ENCODE results near the gene RFTN2. TPM values are rescaled to one million over a fixed set of nuclear protein-coding genes. Genes with fewer than 3 reads are reported as not detected.
"Not testable (repeated sequence)": the region's sequence is repeated elsewhere in the genome, so short reads cannot be mapped to it uniquely, and the experiment has no call there.

RFTN2 gene
- total RNA-seq, 2 experiments from 2014 or later: not detected

DNA sequence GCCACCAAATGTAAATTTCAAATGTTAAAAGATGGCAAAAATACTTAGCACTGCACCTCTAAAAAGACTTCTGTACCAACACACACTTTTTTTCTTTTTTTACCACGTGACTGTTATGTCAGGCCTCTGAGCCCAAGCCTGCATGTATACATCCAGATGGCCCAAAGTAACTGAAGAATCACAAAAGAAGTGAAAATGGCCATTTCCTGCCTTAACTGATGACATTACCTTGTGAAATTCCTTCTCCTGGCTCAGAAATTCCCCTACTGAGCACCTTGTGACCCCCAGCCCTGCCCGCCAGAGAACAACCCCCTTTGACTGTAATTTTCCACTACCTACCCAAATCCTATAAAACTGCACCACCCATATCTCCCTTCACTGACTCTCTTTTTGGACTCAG lies 97.1 kb downstream of the RFTN2 start:
- POLR2A ChIA-PET, H3K27me3 Mint-ChIP-seq: not testable (repeated sequence)
- H3K36me3 Mint-ChIP-seq (ENCODE audit: low read depth): peaks cover 15% of the 10 kb centered on the region

DNA sequence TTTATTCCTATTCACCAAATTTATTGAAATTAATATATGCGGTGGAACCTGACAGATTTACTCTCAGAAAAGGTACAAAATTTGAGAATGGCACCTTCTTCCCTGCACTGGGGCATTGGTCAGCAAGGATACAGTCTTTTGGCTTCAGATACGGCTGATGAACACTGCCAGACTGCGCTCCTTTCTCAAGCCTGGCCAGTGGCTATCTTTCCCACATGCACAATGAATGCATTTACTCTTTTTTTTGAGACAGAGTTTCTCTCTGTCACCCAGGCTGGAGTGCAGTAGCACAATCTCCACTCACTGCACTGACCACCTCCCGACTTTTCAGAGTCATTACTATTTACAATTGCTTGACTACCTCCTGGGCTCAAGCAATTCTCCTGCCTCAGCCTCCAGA lies 97.9 kb downstream of the RFTN2 start:
- Mint-ChIP-seq H3K9me3 (peaks cover 17% of the 10 kb centered on the region), H3K27ac (no peak overlapping the region), H3K27me3 (no peaks in the 10 kb centered on the region), H3K4me3 (no peak overlapping the region), H3K4me1 (no peaks in the 10 kb centered on the region), H3K36me3 (ENCODE audit: low read depth) (peaks cover 21% of the 10 kb centered on the region)
- DNase-seq: no peak
- ChIA-PET POLR2A (interaction anchor here (0.6 kb wide), 1 partner anchor 103 kb away, joined by 4 read pairs; no protein-coding TSS in a partner anchor), CTCF (interaction anchor here (1.8 kb wide), 1 partner anchor 16 kb away, joined by 3 read pairs; no protein-coding TSS in a partner anchor)

More for the DNA sequence above, 97.1 kb downstream of the RFTN2 start:
- CTCF ChIA-PET, H3K4me1 Mint-ChIP-seq, H3K27ac Mint-ChIP-seq, H3K4me3 Mint-ChIP-seq, DNase-seq: not testable (repeated sequence)
- H3K9me3 Mint-ChIP-seq: peaks cover 10% of the 10 kb centered on the region

DNA sequence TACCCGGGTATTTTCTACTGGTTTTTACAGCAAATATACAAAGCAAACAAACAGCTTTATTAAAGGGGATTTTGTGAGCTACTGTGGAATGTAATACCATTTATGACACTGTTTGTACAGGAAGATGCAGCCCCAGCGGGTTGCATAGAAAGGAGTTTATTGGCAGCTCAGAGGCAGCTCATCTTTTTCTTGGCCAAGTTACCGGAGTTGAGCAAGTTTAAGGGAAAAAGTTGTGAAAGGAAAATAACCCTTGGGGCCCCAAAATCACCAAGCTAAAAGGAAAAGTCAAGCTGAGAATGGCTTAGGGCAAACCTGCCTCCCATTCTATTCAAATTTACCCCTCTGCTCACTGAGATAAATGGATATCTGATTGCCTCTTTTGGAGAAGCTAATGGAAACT lies 98.8 kb downstream of the RFTN2 start:
- Mint-ChIP-seq H3K36me3 (ENCODE audit: low read depth) (peaks cover 29% of the 10 kb centered on the region), H3K4me3 (no peak overlapping the region), H3K9me3 (peaks cover 20% of the 10 kb centered on the region), H3K27me3 (no peaks in the 10 kb centered on the region), H3K27ac (no peak overlapping the region), H3K4me1 (no peaks in the 10 kb centered on the region)
- ChIA-PET POLR2A (interaction anchor here (0.6 kb wide), 1 partner anchor 104 kb away, joined by 4 read pairs; no protein-coding TSS in a partner anchor), CTCF (interaction anchor here (1.8 kb wide), 1 partner anchor 15 kb away, joined by 3 read pairs; no protein-coding TSS in a partner anchor)
- DNase-seq: no peak

DNA sequence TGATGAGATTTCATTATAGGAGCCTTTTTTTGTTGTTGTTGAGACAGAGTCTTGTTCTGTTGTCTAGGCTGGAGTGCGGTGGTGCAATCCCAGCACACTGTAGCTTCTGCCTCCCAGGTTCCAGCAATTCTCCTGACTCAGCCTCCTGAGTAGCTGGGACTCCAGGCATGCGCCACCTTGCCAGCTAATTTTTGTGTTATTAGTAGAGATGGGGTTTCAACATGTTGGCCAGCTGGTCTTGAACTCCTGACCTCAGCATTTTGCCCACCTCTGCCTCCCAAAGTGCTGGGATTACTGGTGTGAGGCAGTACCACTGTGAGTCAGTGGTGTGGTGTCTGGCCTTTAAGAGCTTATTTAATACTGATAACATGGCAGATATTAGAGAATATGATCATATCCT lies 99.4 kb downstream of the RFTN2 start:
- no peak overlapping the region for H3K4me3 Mint-ChIP-seq
- no peak overlapping the region for H3K27ac Mint-ChIP-seq
- H3K27me3 Mint-ChIP-seq: no peaks in the 10 kb centered on the region
- ChIA-PET POLR2A (no interaction called here), CTCF (interaction anchor here (1.8 kb wide), 1 partner anchor 15 kb away, joined by 3 read pairs; no protein-coding TSS in a partner anchor)
- H3K36me3 Mint-ChIP-seq (ENCODE audit: low read depth): peaks cover 30% of the 10 kb centered on the region
- peaks cover 20% of the 10 kb centered on the region for H3K9me3 Mint-ChIP-seq
- H3K4me1 Mint-ChIP-seq: no peaks in the 10 kb centered on the region
- DNase-seq: no peak

DNA sequence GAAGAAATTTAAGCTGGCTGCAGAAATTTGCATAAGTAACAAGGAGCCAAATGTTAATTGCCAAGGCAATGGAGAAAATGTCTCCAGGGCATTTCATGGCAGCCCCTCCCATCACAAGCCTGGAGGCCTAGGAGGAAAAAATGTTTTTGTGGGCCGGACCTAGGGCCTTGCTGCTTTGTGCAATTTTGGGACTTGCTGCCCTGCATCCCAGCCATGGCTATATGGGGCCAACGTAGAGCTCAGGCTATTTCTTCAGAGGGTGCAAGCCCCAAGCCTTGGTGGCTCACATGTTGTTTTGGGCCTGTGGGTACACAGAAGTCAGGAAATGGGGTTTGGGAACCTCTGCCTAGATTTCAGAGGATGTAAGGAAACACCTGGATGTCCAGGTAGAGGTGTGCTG lies 101.8 kb downstream of the RFTN2 start:
- Mint-ChIP-seq H3K9me3 (peaks cover 20% of the 10 kb centered on the region), H3K36me3 (ENCODE audit: low read depth) (peaks cover 30% of the 10 kb centered on the region), H3K27ac (no peak overlapping the region), H3K4me1 (no peaks in the 10 kb centered on the region), H3K4me3 (no peak overlapping the region), H3K27me3 (no peaks in the 10 kb centered on the region)
- ChIA-PET CTCF (no interaction called here), POLR2A (no interaction called here)
- no peak for DNase-seq

DNA sequence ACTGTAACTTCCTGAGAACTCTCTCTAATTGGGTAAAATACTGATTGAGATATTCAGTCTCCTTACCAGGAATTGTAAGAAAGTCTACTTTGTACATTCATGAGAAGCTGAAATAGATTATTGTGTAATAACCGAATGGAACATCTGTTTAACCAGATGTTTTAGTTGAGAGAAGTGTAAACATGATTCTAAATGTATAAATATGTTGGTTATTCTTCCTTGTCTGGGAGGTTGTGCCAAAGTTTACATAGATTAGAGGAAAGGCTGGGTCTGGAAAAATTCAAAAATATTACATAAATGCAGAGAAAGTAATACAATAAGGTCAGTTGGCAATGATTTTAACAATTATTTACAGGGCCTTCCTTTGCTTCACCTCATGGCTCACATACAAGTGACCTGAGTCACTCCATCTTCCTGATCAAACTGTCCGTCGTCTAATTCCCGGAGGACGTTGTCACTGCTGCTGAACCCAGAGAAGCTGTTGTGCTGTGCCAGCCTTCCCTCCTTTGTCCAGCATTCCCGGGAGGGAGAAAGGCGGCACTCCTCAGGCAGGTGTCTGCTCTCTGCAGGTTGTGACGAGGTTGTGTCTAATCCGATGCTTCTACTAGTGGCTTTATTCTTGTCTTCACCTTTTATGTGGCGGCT lies 103.6 kb downstream of the RFTN2 start:
- no peak for DNase-seq
- Mint-ChIP-seq H3K27me3 (no peaks in the 10 kb centered on the region), H3K4me1 (no peaks in the 10 kb centered on the region), H3K4me3 (no peak overlapping the region), H3K36me3 (ENCODE audit: low read depth) (peaks cover 34% of the 10 kb centered on the region), H3K27ac (no peak overlapping the region), H3K9me3 (peaks cover 20% of the 10 kb centered on the region)
- CTCF ChIA-PET: no interaction called here
- POLR2A ChIA-PET: no interaction called here

DNA sequence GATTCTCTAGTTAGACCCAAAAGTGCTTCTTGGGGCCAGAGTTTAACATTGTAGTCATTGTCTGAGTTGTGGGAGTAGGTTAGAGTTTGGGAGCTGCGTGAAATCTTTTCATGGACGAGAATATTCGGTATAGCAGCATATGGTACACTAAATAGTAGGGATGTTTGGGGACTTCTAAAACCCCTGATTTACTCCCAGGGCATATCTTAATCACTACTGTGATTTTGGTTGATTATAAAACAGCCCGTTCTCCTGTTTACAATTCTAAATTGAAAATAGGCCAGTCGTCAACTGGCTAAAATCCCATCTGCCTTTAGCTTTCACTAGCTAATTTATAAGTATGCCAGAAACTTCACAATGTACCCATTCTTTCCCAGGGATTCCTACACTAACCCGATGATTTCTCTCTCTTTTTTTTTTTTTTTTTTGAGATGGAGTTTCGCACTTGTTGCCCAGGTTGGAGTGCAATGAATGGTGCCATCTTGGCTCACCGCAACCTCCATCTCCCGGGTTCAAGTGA lies 115.2 kb downstream of the RFTN2 start:
- peaks cover 48% of the 10 kb centered on the region for H3K36me3 Mint-ChIP-seq (ENCODE audit: low read depth)
- H3K4me1 Mint-ChIP-seq: no peaks in the 10 kb centered on the region
- DNase-seq: no peak
- no peaks in the 10 kb centered on the region for H3K27me3 Mint-ChIP-seq
- ChIA-PET CTCF (interaction anchor here (0.5 to 0.6 kb wide), 2 partner anchors 168 to 746 kb away, joined by 3 read pairs; no protein-coding TSS in a partner anchor), POLR2A (no interaction called here)
- no peak overlapping the region for H3K4me3 Mint-ChIP-seq
- no peak overlapping the region for H3K27ac Mint-ChIP-seq
- peaks cover 3% of the 10 kb centered on the region for H3K9me3 Mint-ChIP-seq

DNA sequence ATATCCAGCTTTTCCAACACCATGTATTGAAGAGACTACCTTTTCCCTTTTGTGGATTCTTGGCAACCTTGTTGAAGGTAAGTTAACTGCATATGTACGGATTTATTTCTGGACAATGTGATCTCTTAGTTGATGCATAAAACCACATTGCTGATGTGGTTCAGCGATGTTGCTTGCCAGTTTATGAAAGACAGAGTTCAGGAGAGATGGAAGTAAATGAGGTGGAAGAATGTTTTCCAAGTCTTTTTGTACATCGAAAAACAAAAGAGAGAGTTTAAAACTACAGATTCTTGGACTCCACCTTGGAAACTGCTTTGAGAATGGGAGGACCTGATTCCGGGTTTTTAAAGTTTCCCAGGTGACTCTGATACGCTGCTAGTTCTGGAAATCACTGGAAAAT lies 115.7 kb downstream of the RFTN2 start:
- Mint-ChIP-seq H3K4me3 (no peak overlapping the region), H3K27me3 (no peaks in the 10 kb centered on the region), H3K36me3 (ENCODE audit: low read depth) (peaks cover 44% of the 10 kb centered on the region), H3K4me1 (no peaks in the 10 kb centered on the region), H3K9me3 (peaks cover 3% of the 10 kb centered on the region), H3K27ac (no peak overlapping the region)
- POLR2A ChIA-PET: no interaction called here
- DNase-seq: no peak
- CTCF ChIA-PET: interaction anchor here (0.5 to 0.6 kb wide), 2 partner anchors 169 to 745 kb away, joined by 3 read pairs; no protein-coding TSS in a partner anchor

DNA sequence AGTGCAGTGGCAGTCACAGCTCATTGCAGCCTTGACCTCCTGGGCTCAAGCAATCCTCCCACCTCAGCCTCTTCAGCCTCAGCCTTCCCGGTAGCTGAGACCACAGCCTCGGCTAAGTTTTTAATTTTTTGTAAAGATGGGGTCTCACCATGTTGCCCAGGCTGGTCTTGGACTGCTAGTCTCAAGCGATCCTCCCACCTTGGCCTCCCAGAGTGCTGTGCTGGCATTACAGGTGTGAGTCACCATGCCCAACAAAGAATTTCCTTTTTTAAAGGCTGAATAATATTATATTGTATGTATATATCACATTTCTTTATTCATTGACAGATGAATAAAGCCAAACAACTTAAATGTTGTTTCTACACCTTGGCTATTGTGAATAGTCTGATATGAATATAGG lies 117.0 kb downstream of the RFTN2 start:
- POLR2A ChIA-PET: no interaction called here
- Mint-ChIP-seq H3K27ac (no peak overlapping the region), H3K4me3 (no peak overlapping the region)

DNA sequence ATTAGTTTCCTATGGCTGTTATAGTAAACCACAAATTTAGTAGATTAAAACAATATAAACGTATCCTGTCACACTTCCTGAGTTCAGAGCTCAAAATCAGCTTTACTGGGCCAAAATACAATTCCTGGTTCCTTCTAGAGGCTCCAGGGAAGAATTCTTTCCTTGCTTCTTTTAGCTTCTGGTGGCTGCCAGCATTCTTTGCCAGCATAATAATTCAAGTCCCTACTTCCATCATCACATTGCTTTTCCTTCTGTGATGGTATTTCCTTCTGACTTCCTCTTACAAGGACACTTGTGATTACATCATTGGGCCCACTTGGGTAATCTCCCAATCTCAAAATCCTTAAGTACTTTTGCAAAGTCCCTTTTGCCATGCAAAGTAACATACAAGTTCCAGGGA lies 118.9 kb downstream of the RFTN2 start:
- DNase-seq: no peak
- Mint-ChIP-seq H3K27ac (no peak overlapping the region), H3K9me3 (peaks cover 2% of the 10 kb centered on the region), H3K4me1 (no peaks in the 10 kb centered on the region), H3K36me3 (ENCODE audit: low read depth) (peaks cover 36% of the 10 kb centered on the region), H3K27me3 (no peaks in the 10 kb centered on the region), H3K4me3 (no peak overlapping the region)
- ChIA-PET POLR2A (no interaction called here), CTCF (no interaction called here)

More for the DNA sequence above, 117.0 kb downstream of the RFTN2 start:
- no peaks in the 10 kb centered on the region for H3K27me3 Mint-ChIP-seq
- peaks cover 2% of the 10 kb centered on the region for H3K9me3 Mint-ChIP-seq
- no peak for DNase-seq
- CTCF ChIA-PET: no interaction called here
- H3K4me1 Mint-ChIP-seq: no peaks in the 10 kb centered on the region
- H3K36me3 Mint-ChIP-seq (ENCODE audit: low read depth): peaks cover 40% of the 10 kb centered on the region

DNA sequence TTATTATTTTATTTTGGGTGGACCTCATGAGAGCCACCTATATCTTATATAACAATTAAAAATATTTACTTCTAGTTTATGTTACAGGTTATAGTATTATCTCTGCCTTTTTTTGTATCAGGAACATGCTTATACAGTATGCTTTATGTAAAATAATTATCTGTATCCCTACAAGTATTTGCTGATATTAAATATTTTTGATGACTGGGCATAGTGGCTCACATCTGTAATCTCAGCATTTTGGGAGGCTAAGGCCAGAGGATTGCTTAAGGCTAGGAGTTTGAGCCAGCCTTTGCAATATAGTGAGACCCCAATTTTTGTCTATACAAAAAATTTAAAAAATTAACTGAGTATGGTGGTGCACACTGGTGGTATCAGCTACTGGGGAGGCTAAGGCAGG lies 119.9 kb downstream of the RFTN2 start:
- Mint-ChIP-seq H3K36me3 (ENCODE audit: low read depth) (peaks cover 26% of the 10 kb centered on the region), H3K4me1 (no peaks in the 10 kb centered on the region)

DNA sequence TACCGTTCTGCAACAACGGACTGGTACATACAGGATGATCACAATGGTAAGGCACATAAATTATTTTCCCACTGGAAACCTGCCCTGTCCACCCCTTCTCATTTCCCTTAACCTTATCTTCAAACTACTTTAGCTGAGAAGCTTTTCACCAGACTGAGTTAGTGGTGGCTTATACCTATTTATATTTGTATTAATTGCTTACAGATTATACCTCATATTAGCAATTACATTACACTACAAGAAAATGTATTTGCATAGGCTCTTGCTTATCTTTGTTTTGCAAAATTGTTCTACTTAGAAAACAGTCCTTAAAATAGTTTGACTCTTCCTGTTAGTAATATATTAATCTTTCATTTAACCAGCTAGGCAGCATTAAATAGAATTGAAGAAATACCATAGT lies 124.1 kb downstream of the RFTN2 start:
- POLR2A ChIA-PET, CTCF ChIA-PET, H3K4me3 Mint-ChIP-seq, H3K27me3 Mint-ChIP-seq, H3K9me3 Mint-ChIP-seq, H3K27ac Mint-ChIP-seq, DNase-seq, H3K4me1 Mint-ChIP-seq: not testable (repeated sequence)
- peaks cover 42% of the 10 kb centered on the region for H3K36me3 Mint-ChIP-seq (ENCODE audit: low read depth)

More for the DNA sequence above, 119.9 kb downstream of the RFTN2 start:
- no peak for DNase-seq
- H3K27me3 Mint-ChIP-seq: no peaks in the 10 kb centered on the region
- POLR2A ChIA-PET: no interaction called here
- CTCF ChIA-PET: no interaction called here
- peaks cover 2% of the 10 kb centered on the region for H3K9me3 Mint-ChIP-seq
- no peak overlapping the region for H3K4me3 Mint-ChIP-seq
- H3K27ac Mint-ChIP-seq: no peak overlapping the region

DNA sequence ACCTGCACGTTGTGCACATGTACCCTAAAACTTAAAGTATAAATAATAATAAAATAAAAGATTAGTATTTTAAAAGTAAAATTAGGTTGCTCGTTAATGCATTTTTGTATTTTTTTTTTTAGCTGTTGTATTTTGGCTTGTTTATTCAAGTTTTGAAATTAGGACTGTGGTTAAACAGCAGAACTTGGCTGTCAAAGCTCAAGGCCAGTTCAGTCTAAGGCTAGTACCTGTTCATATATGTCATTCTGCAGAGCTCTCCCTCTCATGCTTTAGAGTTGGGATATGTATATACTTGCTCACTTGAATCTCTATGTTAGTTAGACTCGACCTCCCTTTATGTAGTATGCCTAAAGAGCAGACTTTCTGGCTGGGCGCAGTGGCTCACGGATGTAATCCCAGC lies 126.8 kb downstream of the RFTN2 start:
- Mint-ChIP-seq H3K27ac (no peak overlapping the region), H3K9me3 (no peaks in the 10 kb centered on the region), H3K4me3 (no peak overlapping the region), H3K36me3 (ENCODE audit: low read depth) (peaks cover 42% of the 10 kb centered on the region), H3K4me1 (peaks cover 5% of the 10 kb centered on the region), H3K27me3 (no peaks in the 10 kb centered on the region)
- CTCF ChIA-PET: interaction anchor here (1.0 kb wide), 1 partner anchor 40 kb away, joined by 4 read pairs; no protein-coding TSS in a partner anchor
- DNase-seq: no peak
- POLR2A ChIA-PET: no interaction called here
